PC-3 (cell line): Measurements from ENCODE around the gene MEF2B. TPM values are rescaled to one million over a fixed set of nuclear protein-coding genes. Genes with fewer than 3 reads are reported as not detected.
A peak's percentile ranks its signal among the peaks of the same experiment; 100 is the strongest.

Experiments used
- ATAC-seq: fragments of 200-7000 bp; cut with Tn5 transposase; 2 replicates; pipeline ENCODE4 v1.9.1; 2020; ENCODE audit warnings: mild to moderate bottlenecking, moderate library complexity
- BruUV-seq: library from RNA; stranded (reverse); fragments of 400-500 nt; replicated peaks from 2 replicates; lab custom pipeline; 2021; lab: Mats Ljungman, UMichigan
- CTCF ChIA-PET: fragments of 300-600 bp; sonication (Branson Sonifier 250); formaldehyde crosslinking; loops from one replicate; lab custom pipeline; 2022; ENCODE audit warnings: antibody characterized with exemption; lab: Charles Lee
- POLR2A ChIA-PET: fragments of 300-600 bp; sonication (Branson Sonifier 250); formaldehyde crosslinking; loops from one replicate; lab custom pipeline; 2022; ENCODE audit warnings: antibody characterized with exemption; ENCODE audit not compliant: unreplicated experiment; lab: Charles Lee
- DNase-seq: peaks from one replicate; pipeline ENCODE4 v3.0.0-alpha.2; 2015
- H2AFZ ChIP-seq: fragments of 300-600 bp; sonication (generic); 2 replicates; pipeline ENCODE4 v1.6.0; 2016; ENCODE audit warnings: antibody characterized with exemption, low read length
- H3F3A ChIP-seq: fragments of 300-600 bp; sonication (generic); one replicate; pipeline ENCODE4 v1.6.0; 2017; ENCODE audit warnings: antibody characterized with exemption, low read length, control low read depth, mild to moderate bottlenecking; ENCODE audit not compliant: unreplicated experiment
- H3K27ac ChIP-seq: fragments of 300-600 bp; sonication (generic); 2 replicates; pipeline ENCODE4 v1.5.1; 2016; ENCODE audit warnings: mild to moderate bottlenecking, low read length
- H3K27me3 ChIP-seq: fragments of 300-600 bp; sonication (generic); 2 replicates; pipeline ENCODE4 v1.6.1; 2016; ENCODE audit warnings: low read length, mixed read lengths
- H3K36me3 ChIP-seq: fragments of 300-600 bp; sonication (generic); 2 replicates; pipeline ENCODE4 v1.6.1; 2016; ENCODE audit warnings: low read depth, mixed run types, low read length, mixed read lengths
- H3K4me1 ChIP-seq: fragments of 300-600 bp; sonication (generic); 2 replicates; pipeline ENCODE4 v1.5.1; 2016; ENCODE audit warnings: low read length; ENCODE audit not compliant: insufficient read depth
- H3K4me2 ChIP-seq: fragments of 300-600 bp; sonication (generic); 2 replicates; pipeline ENCODE4 v1.6.0; 2016; ENCODE audit warnings: low read length
- H3K4me3 ChIP-seq: fragments of 300-600 bp; sonication (generic); 2 replicates; pipeline ENCODE4 v1.5.1; 2016; ENCODE audit warnings: mild to moderate bottlenecking, low read length, mixed read lengths
- H3K79me2 ChIP-seq: fragments of 300-600 bp; sonication (generic); 2 replicates; pipeline ENCODE4 v1.6.1; 2017; ENCODE audit warnings: low read length, mixed read lengths
- H3K9ac ChIP-seq: fragments of 300-600 bp; sonication (generic); 2 replicates; pipeline ENCODE4 v1.6.0; 2016; ENCODE audit warnings: mild to moderate bottlenecking, low read length
- H3K9me2 ChIP-seq: fragments of 300-600 bp; sonication (generic); replicated peaks from 2 replicates; pipeline ENCODE4 v1.6.1; 2016; ENCODE audit warnings: mixed run types, low read length, mixed read lengths
- H3K9me3 ChIP-seq: fragments of 300-600 bp; sonication (generic); 2 replicates; pipeline ENCODE4 v1.6.1; 2016; ENCODE audit warnings: low read length, mixed read lengths
- H4K20me1 ChIP-seq: fragments of 300-600 bp; sonication (generic); 2 replicates; pipeline ENCODE4 v1.6.1; 2016; ENCODE audit warnings: low read length, mixed read lengths
- EZH2 ChIP-seq: fragments of 300-600 bp; sonication (generic); IDR thresholded peaks from one replicate; pipeline ENCODE4 v1.6.1; 2017; ENCODE audit warnings: antibody characterized with exemption, mild to moderate bottlenecking, low read length; ENCODE audit not compliant: unreplicated experiment
- intact Hi-C: fragments of 100-400 bp; cut with micrococcal nuclease; formaldehyde crosslinking; loops from 2 replicates; pipeline ENCODE4 v1.9.0; 2023
- total RNA-seq: library from RNA; depleted of rRNA; stranded (reverse); fragments of >200 nt; gene quantifications from 2 replicates; pipeline ENCODE4 v1.2.3, GENCODE V29; 2014

MEF2B gene
- total RNA-seq, 1 experiment from 2014 or later = 0.22 TPM

DNA sequence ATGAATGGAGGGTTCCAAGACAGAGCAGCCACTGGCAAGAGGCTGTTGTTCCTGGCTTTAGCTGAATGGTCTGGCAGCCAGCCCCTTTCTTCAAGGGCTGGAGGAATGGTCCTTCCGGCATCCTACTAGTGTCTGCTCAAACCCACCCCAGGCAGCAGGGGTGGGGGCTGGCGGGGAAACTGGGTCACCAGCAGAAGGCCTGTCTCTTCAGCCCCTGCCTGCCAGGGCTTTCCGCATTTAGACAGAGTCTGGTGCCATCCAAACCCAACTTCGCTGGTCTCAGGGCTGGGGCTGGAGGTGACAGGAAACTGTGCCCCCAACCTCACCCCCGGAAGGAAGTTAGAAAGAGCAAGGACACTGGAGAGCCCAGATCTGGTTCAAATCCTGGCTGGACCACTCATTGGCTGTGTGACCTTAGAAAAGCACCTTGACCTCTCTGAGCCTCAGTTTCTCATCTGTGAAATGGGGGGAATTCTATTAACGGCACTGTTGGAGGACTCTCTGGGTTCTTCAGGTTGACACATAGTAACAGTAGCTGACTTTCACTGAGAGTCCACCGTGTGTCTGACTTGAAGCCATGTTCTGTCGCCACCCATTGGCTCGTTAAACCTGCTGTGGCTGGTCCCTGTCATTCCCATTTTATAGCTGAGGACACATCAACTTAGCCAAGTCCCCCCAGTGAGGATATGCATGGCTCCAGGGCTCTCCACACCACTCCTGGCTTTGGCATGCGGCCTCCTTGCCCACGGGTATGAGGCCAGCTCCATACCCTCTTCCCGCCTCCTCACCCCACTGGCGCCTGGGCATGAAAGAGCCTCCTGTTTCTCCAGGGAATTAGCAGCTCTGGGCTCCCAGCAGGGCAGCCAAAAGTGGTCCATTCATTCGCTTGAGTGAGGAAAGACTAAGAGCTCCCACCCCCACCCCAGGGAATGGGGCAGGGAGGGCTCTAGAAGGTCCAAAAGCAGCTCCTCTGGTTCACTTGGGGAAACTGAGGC, 35.6 kb upstream of the MEF2B start:
- H3K27ac ChIP-seq = no peak overlapping the region
- no peak for ATAC-seq
- no peaks in the 10 kb centered on the region for H4K20me1 ChIP-seq
- H3K9me2 ChIP-seq = no peaks in the 10 kb centered on the region
- peaks cover 8% of the 10 kb centered on the region for H3K36me3 ChIP-seq
- H2AFZ ChIP-seq = no peak overlapping the region
- DNase-seq = no peak
- CTCF ChIA-PET = no interaction called here
- H3K4me3 ChIP-seq = no peak overlapping the region
- H3K4me1 ChIP-seq = peaks cover 13% of the 10 kb centered on the region
- H3K9ac ChIP-seq = no peak overlapping the region
- no peak overlapping the region for H3K4me2 ChIP-seq
- no TSS peak for BruUV-seq
- no peak for TF ChIP-seq EZH2
- peaks cover 20% of the 10 kb centered on the region for H3K79me2 ChIP-seq
- H3K27me3 ChIP-seq = no peaks in the 10 kb centered on the region
- no peaks in the 10 kb centered on the region for H3F3A ChIP-seq
- H3K9me3 ChIP-seq = no peaks in the 10 kb centered on the region
- intact Hi-C loops = no loop called here
- POLR2A ChIA-PET = no interaction called here

DNA sequence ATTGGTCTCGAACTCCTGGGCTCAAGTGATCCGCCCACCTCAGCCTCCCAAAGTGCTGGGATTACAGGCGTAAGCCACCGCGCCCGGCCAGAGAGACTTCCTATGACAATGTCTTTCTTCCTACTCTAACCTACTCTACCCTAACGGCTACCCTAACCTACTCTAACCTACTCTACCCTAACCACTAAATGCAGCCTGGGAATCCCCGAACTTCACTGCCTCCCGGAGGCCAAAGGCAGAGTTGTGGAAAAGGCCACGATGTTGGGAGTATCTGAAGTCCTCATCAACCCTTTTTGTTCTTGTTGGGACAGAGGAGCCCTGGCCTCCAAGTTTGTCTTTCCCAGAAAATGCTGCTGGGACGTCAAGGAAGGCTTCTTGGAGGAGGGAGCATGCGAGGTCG, 34.1 kb upstream of the MEF2B start:
- ATAC-seq (no peak), DNase-seq (peak; percentile 20)
- no peak overlapping the region for H3K4me2 ChIP-seq
- H3K9ac ChIP-seq = no peak overlapping the region
- no peaks in the 10 kb centered on the region for H4K20me1 ChIP-seq
- no peaks in the 10 kb centered on the region for H3K9me2 ChIP-seq
- H3K9me3 ChIP-seq = no peaks in the 10 kb centered on the region
- no peaks in the 10 kb centered on the region for H3F3A ChIP-seq
- peaks cover 13% of the 10 kb centered on the region for H3K4me1 ChIP-seq
- CTCF ChIA-PET = interaction anchor here (0.6 kb wide), 1 partner anchor 264 kb away, joined by 10 read pairs; no protein-coding TSS in a partner anchor
- no peaks in the 10 kb centered on the region for H3K27me3 ChIP-seq
- no peak overlapping the region for H3K4me3 ChIP-seq
- POLR2A ChIA-PET = no interaction called here
- no peak overlapping the region for H2AFZ ChIP-seq
- BruUV-seq = no TSS peak
- peaks cover 20% of the 10 kb centered on the region for H3K79me2 ChIP-seq
- H3K36me3 ChIP-seq = peaks cover 8% of the 10 kb centered on the region
- intact Hi-C loops = no loop called here
- no peak for TF ChIP-seq EZH2
- no peak overlapping the region for H3K27ac ChIP-seq

DNA sequence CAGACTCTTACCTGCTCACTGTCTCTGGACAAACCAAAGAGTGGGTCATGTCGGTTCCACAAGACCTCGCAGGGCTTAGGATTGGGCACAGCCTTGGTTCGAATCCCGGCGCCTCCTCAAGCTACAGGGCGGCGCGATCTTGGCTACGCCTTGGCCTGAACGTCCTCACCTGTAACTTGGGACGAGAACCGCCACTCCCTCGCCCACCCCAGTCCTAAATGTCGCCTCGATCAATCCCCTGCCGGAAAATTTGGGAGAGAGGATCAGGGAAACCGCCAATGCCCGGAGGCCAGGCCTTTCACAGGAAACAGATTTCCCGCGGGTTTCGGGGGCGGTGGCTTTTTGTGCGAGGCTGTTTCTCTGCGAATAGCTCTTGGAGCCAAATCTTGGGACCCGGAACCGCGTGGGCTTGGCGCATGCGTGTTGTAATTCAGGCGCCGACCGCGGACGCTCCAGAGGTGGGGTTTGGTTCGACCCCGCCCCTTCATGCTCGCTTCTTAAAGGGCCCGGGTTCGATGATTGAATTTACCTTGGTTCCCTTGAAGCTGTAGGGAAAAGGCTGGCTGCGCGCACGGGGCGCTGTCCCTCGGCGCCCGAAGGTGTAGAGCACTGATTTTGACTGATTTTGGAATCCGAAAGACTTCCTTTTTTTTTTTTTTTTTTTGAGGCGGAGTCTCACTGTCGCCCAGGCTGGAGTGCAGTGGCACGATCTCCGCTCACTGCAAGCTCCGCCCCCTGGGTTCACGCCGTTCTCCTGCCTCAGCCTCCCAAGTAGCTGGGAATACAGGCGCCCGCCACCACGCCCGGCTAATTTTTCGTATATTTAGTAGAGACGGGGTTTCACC, 33.2 kb upstream of the MEF2B start, which contains the start of gene NR2C2AP:
NR2C2AP (minus strand) TSS at position 403 of the 845 bp plus-strand sequence; CDS start at position 49, 354 bp downstream.
- CTCF ChIA-PET = interaction anchor here (0.5 to 0.6 kb wide), 3 partner anchors 15 to 263 kb away, joined by 3 to 10 read pairs (median 4); no protein-coding TSS in a partner anchor
- Histone ChIP-seq H3K27ac (peak within 1 kb of the TSS; percentile 73), H3K9me3 (no peaks in the 10 kb centered on the region), H3K36me3 (peaks cover 10% of the 10 kb centered on the region), H4K20me1 (no peaks in the 10 kb centered on the region), H3K27me3 (no peaks in the 10 kb centered on the region), H3K4me1 (peaks cover 13% of the 10 kb centered on the region), H2AFZ (peak within 1 kb of the TSS; percentile 93), H3F3A (no peaks in the 10 kb centered on the region), H3K9me2 (no peaks in the 10 kb centered on the region), H3K4me2 (peak within 1 kb of the TSS; percentile 96), H3K9ac (peak within 1 kb of the TSS; percentile 95), H3K4me3 (peak within 1 kb of the TSS; percentile 79), H3K79me2 (peaks cover 20% of the 10 kb centered on the region)
- POLR2A ChIA-PET = no interaction called here
- intact Hi-C loops = loop anchor here (1.0 kb wide), 1 partner anchor 11 kb away; the partner anchor contains the start of genes BORCS8 and RFXANK
- no peak for TF ChIP-seq EZH2
- TSS peak; percentile 92 for BruUV-seq
- DNase-seq (peak; percentile 94), ATAC-seq (peak; percentile 89)
